Activated T-helper 2 cell treated with anti-CD3 and anti-CD28 coated beads, Interferon-gamma antibody, Interleukin-2, Interleukin-4, amounts not matched to agents 10 μg/mL and 5 μg/mL and 100 μg/mL, durations not matched to agents 14 hours and 24 hours and 36 hours (primary cell): Measurements from ENCODE around the gene RBP2. TPM values are rescaled to one million over a fixed set of nuclear protein-coding genes. Genes with fewer than 3 reads are reported as not detected.

Source experiments
- DNase-seq: peaks from one replicate; pipeline ENCODE4 v3.0.0; 2021; ENCODE audit warnings: low spot score
- H3K27ac Mint-ChIP-seq: one replicate; pipeline ENCODE4 v1.8.0; 2021; ENCODE audit warnings: mixed read lengths
- H3K27me3 Mint-ChIP-seq: one replicate; pipeline ENCODE4 v1.8.0; 2021; ENCODE audit warnings: low read depth, mixed read lengths
- H3K36me3 Mint-ChIP-seq: one replicate; pipeline ENCODE4 v1.8.0; 2021; ENCODE audit warnings: low read depth, mixed read lengths
- H3K4me1 Mint-ChIP-seq: one replicate; pipeline ENCODE4 v1.8.0; 2021; ENCODE audit warnings: low read depth, mixed read lengths
- H3K4me3 Mint-ChIP-seq: one replicate; pipeline ENCODE4 v1.8.0; 2021; ENCODE audit warnings: low read depth, mild to moderate bottlenecking, moderate library complexity, mixed read lengths
- H3K9me3 Mint-ChIP-seq: one replicate; pipeline ENCODE4 v1.8.0; 2021; ENCODE audit warnings: mixed read lengths
- intact Hi-C: fragments of 100-400 bp; cut with micrococcal nuclease; formaldehyde crosslinking; loops from one replicate; pipeline ENCODE4 v1.15.1; 2023
- total RNA-seq: library from RNA; stranded (reverse); gene quantifications from 2 replicates; pipeline ENCODE4 v1.2.3, GENCODE V29; 2022

Gene RBP2
- total RNA-seq, 1 donor from 2014 or later = not detected

DNA sequence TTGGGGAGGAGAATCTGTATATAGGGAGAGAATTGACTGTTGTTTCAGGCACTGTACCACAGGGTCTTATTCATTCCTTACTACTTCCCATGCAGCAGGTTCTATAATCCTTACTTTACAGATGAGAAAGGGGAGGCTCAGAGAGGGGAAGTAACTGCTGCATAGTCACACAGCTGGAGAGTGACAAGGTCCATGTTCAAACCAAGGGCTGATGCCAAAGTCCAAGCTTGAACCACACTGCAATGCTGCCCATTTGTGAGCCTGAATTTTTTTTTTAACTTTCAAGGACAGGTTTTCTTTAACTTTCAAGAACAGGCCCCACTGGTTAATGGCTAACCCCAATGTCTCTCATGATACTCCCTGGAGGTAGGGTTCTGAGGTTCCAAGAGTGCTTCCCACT, 26.2 kb downstream of the RBP2 start:
- peaks cover 2% of the 10 kb centered on the region for H3K27me3 Mint-ChIP-seq
- no peaks in the 10 kb centered on the region for H3K4me1 Mint-ChIP-seq
- no peak for DNase-seq
- intact Hi-C loops = no loop called here
- no peak overlapping the region for H3K4me3 Mint-ChIP-seq
- no peaks in the 10 kb centered on the region for H3K36me3 Mint-ChIP-seq
- no peaks in the 10 kb centered on the region for H3K9me3 Mint-ChIP-seq
- no peak overlapping the region for H3K27ac Mint-ChIP-seq

DNA sequence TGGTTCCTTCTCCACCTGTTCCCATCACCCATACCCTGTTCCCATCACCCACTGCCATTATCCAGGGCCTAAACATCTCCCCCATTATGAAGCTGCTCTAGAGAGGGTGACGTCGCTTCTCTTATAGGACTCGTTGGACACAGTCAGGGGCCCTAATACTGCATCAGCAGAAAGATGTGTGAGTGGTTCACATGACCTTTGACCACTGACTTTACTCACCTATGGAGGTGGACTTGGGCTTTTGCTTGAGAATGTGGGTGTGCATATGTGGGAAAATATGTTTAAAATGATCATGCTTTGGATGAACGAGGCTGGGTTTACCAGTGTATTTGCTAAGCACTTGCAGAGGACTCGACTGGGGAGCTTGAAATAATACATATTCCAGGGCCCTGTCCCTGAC, 26.8 kb downstream of the RBP2 start:
- H3K36me3 Mint-ChIP-seq = no peaks in the 10 kb centered on the region
- no peaks in the 10 kb centered on the region for H3K4me1 Mint-ChIP-seq
- intact Hi-C loops = no loop called here
- no peaks in the 10 kb centered on the region for H3K9me3 Mint-ChIP-seq
- H3K27me3 Mint-ChIP-seq = peaks cover 2% of the 10 kb centered on the region
- no peak overlapping the region for H3K4me3 Mint-ChIP-seq
- no peak overlapping the region for H3K27ac Mint-ChIP-seq
- DNase-seq = no peak

DNA sequence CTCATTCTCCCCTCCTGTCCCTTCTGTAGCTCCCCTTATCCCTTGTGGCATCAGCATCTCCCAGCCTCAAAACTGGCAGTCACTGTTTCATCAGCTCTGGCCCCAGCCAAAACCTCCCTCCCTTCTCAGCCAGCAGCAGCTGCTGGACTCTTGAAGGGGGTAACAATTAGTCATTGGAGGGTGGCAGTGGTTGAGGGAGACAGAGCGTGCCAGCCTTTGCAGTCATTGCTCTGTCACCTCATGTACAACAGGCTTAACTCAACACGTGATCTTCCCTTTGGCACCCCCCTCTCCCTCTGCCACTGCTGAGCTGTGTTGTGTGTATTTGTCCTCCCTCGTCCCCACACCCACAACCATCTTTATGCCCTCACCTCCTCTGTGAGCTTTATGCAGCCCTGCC, 28.2 kb downstream of the RBP2 start:
- Mint-ChIP-seq H3K4me3 (no peak overlapping the region), H3K4me1 (no peaks in the 10 kb centered on the region), H3K27ac (no peak overlapping the region), H3K9me3 (no peaks in the 10 kb centered on the region), H3K36me3 (no peaks in the 10 kb centered on the region), H3K27me3 (peaks cover 2% of the 10 kb centered on the region)
- intact Hi-C loops = no loop called here
- DNase-seq = no peak

DNA sequence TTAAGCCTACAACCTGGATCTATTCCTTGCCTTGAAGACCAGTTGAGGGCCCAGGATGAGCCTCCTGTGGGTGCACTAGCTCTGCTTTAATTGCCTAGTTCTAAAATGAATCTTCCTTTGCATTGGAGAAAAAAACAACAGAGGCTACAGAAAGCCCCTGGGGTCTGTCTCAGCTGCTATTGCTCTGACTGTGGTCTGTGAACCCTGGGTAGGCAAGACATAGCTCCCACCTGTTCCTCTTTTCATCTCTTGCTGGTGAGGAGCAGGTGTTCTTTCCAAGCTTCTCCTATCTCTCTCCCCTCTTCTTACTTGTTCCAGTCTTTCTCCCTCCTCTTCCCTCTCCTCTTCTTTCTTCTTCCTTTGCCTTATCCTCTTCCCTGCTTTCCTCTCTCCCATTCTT, 28.8 kb downstream of the RBP2 start:
- Mint-ChIP-seq H3K4me3 (no peak overlapping the region), H3K9me3 (no peaks in the 10 kb centered on the region), H3K36me3 (no peaks in the 10 kb centered on the region), H3K4me1 (no peaks in the 10 kb centered on the region), H3K27me3 (peaks cover 2% of the 10 kb centered on the region), H3K27ac (no peak overlapping the region)
- DNase-seq = no peak
- intact Hi-C loops = no loop called here

DNA sequence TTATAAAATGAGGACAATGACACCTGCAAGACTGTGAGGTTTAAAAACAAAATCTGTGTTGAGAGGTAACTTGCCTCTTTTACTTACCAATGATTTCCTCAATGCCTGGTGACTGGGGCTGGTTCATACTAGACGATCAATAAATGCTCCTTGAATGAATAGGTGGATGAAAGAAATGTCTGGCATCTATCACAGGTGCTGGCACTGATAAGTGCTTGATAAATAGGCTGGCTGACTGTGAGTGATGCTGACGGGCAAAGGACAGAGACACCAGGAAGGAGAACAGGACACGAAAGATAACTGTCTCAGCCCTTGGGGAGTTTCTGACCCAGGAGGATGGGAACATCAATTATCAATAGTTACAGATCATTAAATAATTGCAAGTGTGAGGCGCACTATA, 31.9 kb downstream of the RBP2 start:
- H3K27me3 Mint-ChIP-seq = peaks cover 2% of the 10 kb centered on the region
- DNase-seq = no peak
- intact Hi-C loops = no loop called here
- H3K4me1 Mint-ChIP-seq = no peaks in the 10 kb centered on the region
- no peak overlapping the region for H3K27ac Mint-ChIP-seq
- H3K36me3 Mint-ChIP-seq = no peaks in the 10 kb centered on the region
- H3K9me3 Mint-ChIP-seq = no peaks in the 10 kb centered on the region
- no peak overlapping the region for H3K4me3 Mint-ChIP-seq

DNA sequence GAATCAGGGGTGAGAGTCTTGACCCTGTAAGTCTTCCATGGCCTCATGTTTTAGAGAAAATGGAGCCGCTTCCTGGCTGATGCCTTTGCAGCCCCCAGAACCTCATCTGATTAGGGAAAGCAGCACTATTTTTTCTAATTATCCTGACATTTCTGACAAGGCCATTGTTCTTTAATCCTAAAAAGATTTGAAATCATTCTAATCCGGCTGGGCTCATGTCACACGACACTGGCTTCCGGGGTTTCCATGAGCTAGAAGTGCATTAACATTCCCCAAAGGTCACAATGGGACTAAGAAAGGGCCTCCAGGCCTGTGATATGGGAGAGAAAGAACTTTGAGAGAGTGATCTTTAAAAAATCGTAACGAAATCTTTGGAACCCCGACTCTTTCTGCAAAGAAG, 33.1 kb downstream of the RBP2 start:
- Mint-ChIP-seq H3K9me3 (no peaks in the 10 kb centered on the region), H3K4me1 (no peaks in the 10 kb centered on the region), H3K27ac (no peak overlapping the region), H3K36me3 (no peaks in the 10 kb centered on the region), H3K27me3 (peaks cover 2% of the 10 kb centered on the region), H3K4me3 (no peak overlapping the region)
- DNase-seq = no peak
- intact Hi-C loops = no loop called here

DNA sequence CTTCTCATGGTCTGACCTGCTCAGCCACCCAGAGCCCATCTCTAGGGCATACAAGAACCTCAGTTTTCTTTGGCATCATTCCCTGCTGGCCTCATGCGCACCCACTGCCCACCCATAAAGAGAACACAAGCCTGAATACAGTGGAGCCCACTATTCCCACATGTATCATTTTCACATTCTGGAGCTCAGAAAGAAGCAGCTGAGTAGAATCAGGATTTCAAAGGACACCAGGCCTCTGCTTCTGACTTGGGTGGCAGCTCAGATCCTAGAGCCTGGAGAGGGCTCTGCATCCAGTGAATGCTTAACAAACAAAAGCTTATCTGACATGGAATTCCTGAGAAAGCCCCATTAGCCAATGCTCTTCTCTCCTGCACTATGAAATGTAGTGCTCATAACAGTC, 34.7 kb downstream of the RBP2 start:
- Mint-ChIP-seq H3K4me3 (no peak overlapping the region), H3K27me3 (no peaks in the 10 kb centered on the region), H3K4me1 (no peaks in the 10 kb centered on the region), H3K27ac (no peak overlapping the region), H3K36me3 (no peaks in the 10 kb centered on the region), H3K9me3 (no peaks in the 10 kb centered on the region)
- no peak for DNase-seq
- intact Hi-C loops = no loop called here

DNA sequence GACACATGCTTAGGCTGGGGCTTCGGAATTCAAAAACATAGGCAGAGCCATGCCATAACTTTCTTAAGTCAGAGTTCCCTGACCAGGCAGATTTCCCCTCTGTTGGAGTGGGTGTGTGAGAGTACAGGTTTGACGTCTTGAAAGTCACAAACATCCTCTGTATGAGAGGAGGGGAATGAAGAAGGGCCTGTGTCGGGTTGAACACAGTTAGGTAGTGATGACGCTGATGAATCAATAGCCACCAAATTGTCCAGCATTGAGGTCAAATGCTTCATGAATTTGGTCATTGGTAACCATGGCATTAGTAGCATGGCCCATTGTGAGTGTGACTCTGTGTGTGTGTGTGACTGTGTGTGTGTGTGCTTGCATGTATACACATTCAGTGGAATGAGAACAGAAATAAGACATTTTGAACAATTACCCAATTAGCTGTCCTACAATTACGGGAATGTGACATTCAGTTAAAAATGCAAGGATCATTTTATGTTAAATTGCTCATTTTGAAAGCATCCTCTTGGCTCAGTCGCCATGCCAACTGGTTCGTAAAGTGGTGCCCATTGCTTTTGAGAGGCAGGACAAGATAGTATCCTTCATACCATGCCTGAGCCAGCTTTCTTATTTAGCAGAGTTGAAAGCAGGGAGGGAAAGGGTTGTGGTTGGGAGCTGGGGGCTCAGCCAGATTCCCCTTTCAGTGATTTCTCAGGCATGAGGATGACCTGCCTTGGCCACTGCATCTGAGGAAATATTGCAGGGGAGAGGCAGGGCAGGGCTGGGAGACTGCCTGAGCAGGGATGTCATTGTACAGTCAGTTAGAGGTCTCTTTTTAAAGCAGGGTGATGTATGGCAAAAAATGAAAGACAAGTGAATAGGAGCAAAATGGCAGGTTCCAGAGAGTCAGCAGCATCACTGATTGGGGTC, 35.4 kb downstream of the RBP2 start:
- no peaks in the 10 kb centered on the region for H3K36me3 Mint-ChIP-seq
- intact Hi-C loops = no loop called here
- H3K27me3 Mint-ChIP-seq = no peaks in the 10 kb centered on the region
- H3K9me3 Mint-ChIP-seq = no peaks in the 10 kb centered on the region
- H3K4me3 Mint-ChIP-seq = no peak overlapping the region
- H3K4me1 Mint-ChIP-seq = no peaks in the 10 kb centered on the region
- DNase-seq = no peak
- no peak overlapping the region for H3K27ac Mint-ChIP-seq

DNA sequence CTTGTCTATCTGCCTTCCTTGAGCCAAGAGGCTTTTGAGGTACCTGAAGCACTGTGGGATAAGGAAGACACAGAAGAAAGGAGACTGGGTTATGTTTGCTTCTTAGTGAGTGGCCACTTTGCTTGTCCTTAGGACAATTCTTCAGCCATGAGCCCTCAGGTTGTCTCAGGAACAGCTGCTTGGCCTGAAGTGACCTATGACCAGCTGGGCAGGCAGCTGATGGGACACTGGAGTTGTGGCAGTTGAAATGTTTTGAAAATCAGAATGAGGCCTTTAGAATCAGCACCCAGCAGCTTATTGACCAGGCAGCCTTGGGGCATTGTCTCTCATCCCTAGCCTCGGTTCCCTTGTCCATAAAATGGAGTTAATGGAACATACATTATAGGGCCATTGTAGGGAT, 37.0 kb downstream of the RBP2 start:
- Mint-ChIP-seq H3K4me1 (no peaks in the 10 kb centered on the region), H3K4me3 (no peak overlapping the region), H3K27me3 (no peaks in the 10 kb centered on the region), H3K9me3 (no peaks in the 10 kb centered on the region), H3K36me3 (no peaks in the 10 kb centered on the region), H3K27ac (no peak overlapping the region)
- intact Hi-C loops = no loop called here
- DNase-seq = no peak

DNA sequence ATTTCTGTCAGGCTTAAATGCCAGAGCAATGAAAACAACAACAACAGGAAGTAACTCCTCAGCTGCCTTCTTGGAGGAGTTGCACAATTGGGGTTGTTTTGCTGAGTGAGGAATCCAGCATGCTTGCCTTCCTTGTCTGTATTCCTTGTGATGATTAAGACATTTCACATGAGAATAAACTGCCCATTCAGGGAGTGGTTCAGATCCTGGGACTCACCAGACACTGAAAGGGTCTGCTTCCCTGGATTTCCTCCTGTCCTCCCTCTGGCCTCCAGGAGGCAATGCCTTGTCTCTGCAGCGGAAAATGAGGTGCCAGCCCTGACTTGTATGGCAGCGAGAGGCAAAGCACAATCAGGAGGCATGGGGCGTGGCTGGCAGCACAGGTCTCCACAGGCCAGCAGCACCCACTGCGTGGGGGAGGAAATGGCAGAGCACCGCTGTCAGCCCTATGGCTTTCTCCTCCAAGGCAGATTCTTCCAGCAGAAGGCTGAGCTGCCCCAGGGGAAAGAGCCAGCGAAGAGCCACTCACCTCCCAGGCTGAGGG, 41.5 kb downstream of the RBP2 start:
- Mint-ChIP-seq H3K27ac (no peak overlapping the region), H3K36me3 (no peaks in the 10 kb centered on the region), H3K9me3 (no peaks in the 10 kb centered on the region), H3K4me3 (no peak overlapping the region), H3K4me1 (no peaks in the 10 kb centered on the region), H3K27me3 (no peaks in the 10 kb centered on the region)
- DNase-seq = no peak
- intact Hi-C loops = no loop called here

DNA sequence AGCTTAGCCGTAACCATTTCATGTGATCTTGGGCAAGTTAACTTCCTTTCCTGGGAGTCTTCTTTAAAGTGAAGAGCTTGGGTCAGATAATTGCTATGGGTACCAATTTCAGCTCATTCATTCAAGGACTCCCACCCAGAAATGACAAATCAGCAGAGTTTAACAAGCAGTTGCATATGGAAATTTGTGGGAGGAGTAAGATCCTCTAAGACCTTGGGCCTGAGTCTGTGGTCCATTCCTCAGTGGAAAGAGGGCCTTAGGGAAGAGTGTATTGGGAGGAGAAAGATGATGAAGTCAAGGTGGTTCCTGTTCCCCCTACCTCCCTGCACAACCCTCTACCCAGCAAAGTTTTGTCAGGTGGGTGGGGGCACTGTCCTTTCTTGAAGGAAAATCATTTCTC, 42.1 kb downstream of the RBP2 start:
- Mint-ChIP-seq H3K36me3 (no peaks in the 10 kb centered on the region), H3K27me3 (no peaks in the 10 kb centered on the region), H3K4me1 (no peaks in the 10 kb centered on the region), H3K4me3 (no peak overlapping the region), H3K27ac (no peak overlapping the region), H3K9me3 (no peaks in the 10 kb centered on the region)
- intact Hi-C loops = no loop called here
- no peak for DNase-seq

DNA sequence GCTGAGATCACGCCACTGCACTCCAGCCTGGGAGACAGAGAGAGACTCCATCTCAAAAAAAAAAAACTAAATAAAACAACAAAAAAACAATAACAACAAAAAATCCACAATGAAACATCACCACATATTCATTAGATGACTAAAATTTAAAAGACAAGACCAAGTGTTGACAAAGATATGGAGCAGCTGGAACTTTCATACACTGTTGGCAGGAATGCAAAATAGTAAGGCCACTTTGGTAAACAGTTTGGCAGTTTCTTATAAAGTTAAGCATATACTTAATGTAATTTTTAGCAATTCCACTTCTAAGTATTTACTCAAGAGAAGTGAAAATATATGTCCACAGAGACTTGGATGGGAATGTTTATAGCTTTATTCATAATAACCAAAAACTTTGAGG, 43.2 kb downstream of the RBP2 start:
- H3K27ac Mint-ChIP-seq = no peak overlapping the region
- no peaks in the 10 kb centered on the region for H3K9me3 Mint-ChIP-seq
- H3K27me3 Mint-ChIP-seq = no peaks in the 10 kb centered on the region
- no peak overlapping the region for H3K4me3 Mint-ChIP-seq
- intact Hi-C loops = no loop called here
- no peak for DNase-seq
- H3K36me3 Mint-ChIP-seq = no peaks in the 10 kb centered on the region
- H3K4me1 Mint-ChIP-seq = no peaks in the 10 kb centered on the region

DNA sequence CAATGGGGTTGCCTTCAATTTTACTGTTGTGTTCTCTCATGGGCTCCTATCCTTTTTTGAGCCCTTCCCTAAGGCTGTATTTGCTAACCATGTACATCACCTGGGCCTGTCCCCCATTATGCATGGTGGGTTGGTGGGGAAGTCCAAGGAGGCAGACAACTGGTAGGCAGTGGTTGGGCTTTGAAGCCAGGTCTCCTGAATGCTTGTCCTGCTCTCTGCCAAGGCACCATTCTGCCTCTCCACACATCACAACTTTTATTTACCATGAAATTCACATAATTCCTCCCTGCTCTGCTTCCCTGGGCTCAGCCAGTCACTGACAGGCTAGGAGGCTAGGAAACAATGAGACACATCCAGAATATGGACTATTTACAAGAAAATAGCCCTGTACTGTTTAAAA, 45.8 kb downstream of the RBP2 start:
- Mint-ChIP-seq H3K4me3 (no peak overlapping the region), H3K27me3 (no peaks in the 10 kb centered on the region), H3K27ac (no peak overlapping the region), H3K4me1 (no peaks in the 10 kb centered on the region), H3K36me3 (no peaks in the 10 kb centered on the region), H3K9me3 (no peaks in the 10 kb centered on the region)
- no peak for DNase-seq
- intact Hi-C loops = no loop called here
